KMS-11 (cell line): ENCODE results near the gene GH2.
A peak's percentile ranks its signal among the peaks of the same experiment; 100 is the strongest.

Experiments used
- H2AFZ ChIP-seq: fragments of 200-600 bp; sonication (generic); 2 replicates; pipeline ENCODE4 v1.6.1; 2016; ENCODE audit warnings: antibody characterized with exemption, mixed run types, low read depth
- H3K27ac ChIP-seq: fragments of 200-600 bp; sonication (generic); 2 replicates; pipeline ENCODE4 v1.6.1; 2016; ENCODE audit warnings: mild to moderate bottlenecking, mixed run types
- H3K27me3 ChIP-seq: fragments of 200-600 bp; sonication (generic); 2 replicates; pipeline ENCODE4 v1.6.1; 2017; ENCODE audit warnings: mild to moderate bottlenecking, low read depth, mixed run types, moderate library complexity; ENCODE audit not compliant: insufficient read depth
- H3K36me3 ChIP-seq: fragments of 200-600 bp; sonication (generic); 2 replicates; pipeline ENCODE4 v1.6.1; 2017; ENCODE audit warnings: mild to moderate bottlenecking, mixed run types; ENCODE audit not compliant: insufficient read depth
- H3K4me1 ChIP-seq: fragments of 200-600 bp; sonication (generic); 2 replicates; pipeline ENCODE4 v1.6.1; 2016; ENCODE audit warnings: mild to moderate bottlenecking, low read depth, mixed run types; ENCODE audit not compliant: poor library complexity, severe bottlenecking
- H3K4me2 ChIP-seq: fragments of 200-600 bp; sonication (generic); 2 replicates; pipeline ENCODE4 v1.7.0; 2016; ENCODE audit warnings: mild to moderate bottlenecking, mixed run types
- H3K4me3 ChIP-seq: fragments of 200-600 bp; sonication (generic); IDR thresholded peaks from 2 replicates; pipeline ENCODE4 v1.6.1; 2017; ENCODE audit warnings: low read depth, low read length, mixed read lengths; ENCODE audit not compliant: insufficient read depth
- H3K79me2 ChIP-seq: fragments of 200-600 bp; sonication (generic); 2 replicates; pipeline ENCODE4 v1.6.1; 2016; ENCODE audit warnings: low read depth, mixed run types; ENCODE audit not compliant: insufficient read depth
- H3K9ac ChIP-seq: fragments of 200-600 bp; sonication (generic); 2 replicates; pipeline ENCODE4 v1.6.1; 2016; ENCODE audit warnings: mild to moderate bottlenecking, mixed run types
- H4K20me1 ChIP-seq: fragments of 200-600 bp; sonication (generic); 2 replicates; pipeline ENCODE4 v1.6.1; 2016; ENCODE audit warnings: mild to moderate bottlenecking, mixed run types; ENCODE audit not compliant: insufficient read depth
- CTCF ChIP-seq: fragments of 200-600 bp; sonication (generic); conservative IDR thresholded peaks from 2 replicates; pipeline ENCODE4 v1.6.1; 2017; ENCODE audit warnings: low read depth, mild to moderate bottlenecking, antibody characterized with exemption, low read length, moderate library complexity, mixed read lengths

The GH2 gene

GRCh38 chr17:63881935-63882601, at the start of gene GH2:
GH2 (minus strand) TSS chr17:63881944; CDS start chr17:63881801, 143 bp downstream.
- H3K27ac ChIP-seq: no peak within 1 kb of the TSS
- H3K4me1 ChIP-seq: no peaks in the 10 kb centered on the region
- TF ChIP-seq CTCF: peak; percentile 80
- H2AFZ ChIP-seq: no peak within 1 kb of the TSS
- no peaks in the 10 kb centered on the region for H3K36me3 ChIP-seq
- H3K79me2 ChIP-seq: no peaks in the 10 kb centered on the region
- H3K27me3 ChIP-seq: peaks cover 32% of the 10 kb centered on the region
- no peak within 1 kb of the TSS for H3K9ac ChIP-seq
- no peak within 1 kb of the TSS for H3K4me3 ChIP-seq
- no peak within 1 kb of the TSS for H3K4me2 ChIP-seq
- H4K20me1 ChIP-seq: no peaks in the 10 kb centered on the region

- H3K4me2 ChIP-seq: no peak overlapping the region
- H2AFZ ChIP-seq: no peak overlapping the region
- no peaks in the 10 kb centered on the region for H4K20me1 ChIP-seq
- no peak overlapping the region for H3K27ac ChIP-seq
- H3K36me3 ChIP-seq: no peaks in the 10 kb centered on the region
- no peak for TF ChIP-seq CTCF
- H3K9ac ChIP-seq: no peak overlapping the region
- H3K4me1 ChIP-seq: no peaks in the 10 kb centered on the region
- no peaks in the 10 kb centered on the region for H3K27me3 ChIP-seq
- no peak overlapping the region for H3K4me3 ChIP-seq
- H3K79me2 ChIP-seq: no peaks in the 10 kb centered on the region
Measured at GRCh38 chr17:63930951-63931575, 49.3 kb upstream of the GH2 start.

GRCh38 chr17:63929860-63930766, 48.4 kb upstream of the GH2 start:
- H4K20me1 ChIP-seq: no peaks in the 10 kb centered on the region
- no peaks in the 10 kb centered on the region for H3K27me3 ChIP-seq
- no peak overlapping the region for H2AFZ ChIP-seq
- H3K9ac ChIP-seq: no peak overlapping the region
- no peak overlapping the region for H3K27ac ChIP-seq
- H3K36me3 ChIP-seq: no peaks in the 10 kb centered on the region
- TF ChIP-seq CTCF: no peak
- H3K4me2 ChIP-seq: no peak overlapping the region
- H3K4me3 ChIP-seq: no peak overlapping the region
- no peaks in the 10 kb centered on the region for H3K79me2 ChIP-seq
- H3K4me1 ChIP-seq: no peaks in the 10 kb centered on the region

- no peak for TF ChIP-seq CTCF
- no peaks in the 10 kb centered on the region for H3K36me3 ChIP-seq
- no peaks in the 10 kb centered on the region for H4K20me1 ChIP-seq
- H3K4me2 ChIP-seq: no peak overlapping the region
- no peak overlapping the region for H2AFZ ChIP-seq
- H3K27me3 ChIP-seq: no peaks in the 10 kb centered on the region
- H3K4me1 ChIP-seq: no peaks in the 10 kb centered on the region
- no peaks in the 10 kb centered on the region for H3K79me2 ChIP-seq
- H3K4me3 ChIP-seq: no peak overlapping the region
- H3K27ac ChIP-seq: no peak overlapping the region
- no peak overlapping the region for H3K9ac ChIP-seq
Measured at GRCh38 chr17:63928966-63929695, 47.4 kb upstream of the GH2 start.
